MM.1S (cell line): ENCODE measurements around the gene RAB44.

Experiments used
- CTCF ChIP-seq: fragments of 300-600 bp; sonication (generic); IDR thresholded peaks from 2 replicates; pipeline ENCODE4 v1.5.1; 2016; ENCODE audit warnings: antibody characterized with exemption, low read length, mixed read lengths
- EZH2 ChIP-seq: fragments of 300-600 bp; sonication (generic); optimal IDR thresholded peaks from 2 replicates; pipeline ENCODE3; 2017; ENCODE audit warnings: low read depth, mild to moderate bottlenecking, antibody characterized with exemption, low read length, mixed read lengths

- TF ChIP-seq CTCF (no peak), EZH2 (no peak)
Measured at GRCh38 chr6:36760685-36761435, 63.2 kb downstream of the RAB44 start.
